Upper lobe of left lung (tissue), 6 donors: ENCODE results near the gene ATP2B1. TPM values are rescaled to one million over a fixed set of nuclear protein-coding genes. Genes with fewer than 3 reads are reported as not detected.

ENCODE experiments used
- ATAC-seq, 2 donors: fragments of 200-7000 bp; cut with Tn5 transposase; one replicate each; pipeline ENCODE4 v1.9.1; 2022; ENCODE audit warnings: mild to moderate bottlenecking in 2 of 2, moderate library complexity in 2 of 2; ENCODE audit not compliant: low FRiP score in 2 of 2
- DNase-seq, 2 donors: peaks; one replicate each; pipeline ENCODE4 v3.0.0-alpha.2; 2019 to 2020
- H3K27ac ChIP-seq, 4 donors: fragments of 200-600 bp; sonication (generic); one replicate each; pipeline ENCODE4 v1.5.1; 2016 to 2019
- H3K27me3 ChIP-seq, 4 donors: fragments of 200-600 bp; sonication (generic); one replicate each; pipeline ENCODE4 v1.5.1; 2017 to 2019
- H3K36me3 ChIP-seq, 4 donors: fragments of 200-600 bp; sonication (generic); one replicate each; pipeline ENCODE4 v1.5.1; 2016 to 2019
- H3K4me1 ChIP-seq, 4 donors: fragments of 200-600 bp; sonication (generic); one replicate each; pipeline ENCODE4 v1.5.1; 2018 to 2019
- H3K4me3 ChIP-seq, 4 donors: fragments of 200-600 bp; sonication (generic); one replicate each; pipeline ENCODE4 v1.5.1; 2017 to 2019; ENCODE audit warnings: mild to moderate bottlenecking in 2 of 4, moderate library complexity in 1 of 4
- H3K9me3 ChIP-seq, 4 donors: fragments of 200-600 bp; sonication (generic); one replicate each; pipeline ENCODE4 v1.5.1; 2018 to 2019
- CTCF ChIP-seq, 6 experiments: fragments of 450-650 bp in 4 of 6; fragments of 200-600 bp in 2 of 6; sonication (generic) in 2 of 6; IDR thresholded peaks; one replicate each; pipeline ENCODE4 v1.5.1; 2016 to 2019; ENCODE audit warnings: antibody characterized with exemption in 6 of 6
- EP300 ChIP-seq, 4 donors: sonication (generic); formaldehyde crosslinking; IDR thresholded peaks; one replicate each; pipeline ENCODE4 v1.5.1; 2017; ENCODE audit warnings: antibody characterized with exemption in 4 of 4, control low read depth in 2 of 4
- POLR2A ChIP-seq, 4 donors: fragments of 450-650 bp; IDR thresholded peaks; one replicate each; pipeline ENCODE4 v1.5.1; 2016 to 2017; ENCODE audit warnings: antibody characterized with exemption in 4 of 4, mild to moderate bottlenecking in 2 of 4
- POLR2AphosphoS5 ChIP-seq, 2 donors: sonication (generic); formaldehyde crosslinking; IDR thresholded peaks; one replicate each; pipeline ENCODE4 v1.5.1; 2017; ENCODE audit warnings: antibody characterized with exemption in 2 of 2
- WGBS, 2 donors: methylation state at CpG; one replicate each; pipeline ENCODE4 v1.1.5; 2017 to 2018; 5-methylcytosine and 5-hydroxymethylcytosine counted together
- total RNA-seq, 6 donors: library from RNA; depleted of rRNA in 4 of 6; stranded (reverse); fragments of >200 nt in 4 of 6; gene quantifications; one replicate each; pipeline versions ENCODE4 v1.1.0 to v1.2.1, GENCODE V29; 2016 to 2021
- donor health status: DM: no; HTN: no; CAD: no; lungs with moderate emphysema.
- donor health status: DM: no; HTN: yes; CAD: no; lungs with severe emphysema.

The ATP2B1 gene
- total RNA-seq, 6 donors from 2014 or later: 15.2 to 50.0 (median 36.3) TPM

- H3K27ac ChIP-seq: peak overlapping the region; percentile 95 to 100 (median 98)
- 1% methylated on average over 17 to 44 of the region's 103 CpGs for WGBS, 2 donors
- peaks cover 3 to 30% (median 10%) of the 10 kb centered on the region in 4 donors for H3K4me1 ChIP-seq
- TF ChIP-seq POLR2A (IDR thresholded peaks at IDR 0.05): peak; percentile 43 to 99 (median 94)
- peak in 2 of 4 donors; percentile 74 to 93 for TF ChIP-seq EP300 (IDR thresholded peaks at IDR 0.05)
- peak; percentile 97 to 98 for TF ChIP-seq POLR2AphosphoS5 (IDR thresholded peaks at IDR 0.05)
- TF ChIP-seq CTCF (IDR thresholded peaks at IDR 0.05): peak in 2 of 6 experiments; percentile 3 to 5
- peak overlapping the region; percentile 72 to 93 (median 90) for H3K4me3 ChIP-seq
- H3K27me3 ChIP-seq: no peaks in the 10 kb centered on the region
- no peaks in the 10 kb centered on the region for H3K9me3 ChIP-seq
- no peaks in the 10 kb centered on the region for H3K36me3 ChIP-seq
- DNase-seq (peak; percentile 98 to 100), ATAC-seq (peak; percentile 95 to 99)
These were observed 738 bp upstream of the ATP2B1 start for GRCh38 chr12:89709157-89709994.

- Histone ChIP-seq H3K36me3 (no peaks in the 10 kb centered on the region), H3K9me3 (no peaks in the 10 kb centered on the region), H3K4me1 (peaks cover 3 to 37% (median 10%) of the 10 kb centered on the region in 4 donors), H3K4me3 (peak overlapping the region; percentile 64 to 93 (median 90)), H3K27ac (peak overlapping the region; percentile 95 to 100 (median 98)), H3K27me3 (no peaks in the 10 kb centered on the region)
- ATAC-seq (no peak), DNase-seq (peak; percentile 43 to 92)
- TF ChIP-seq CTCF (IDR thresholded peaks at IDR 0.05) (peak in 2 of 6 experiments; percentile 8 to 44), POLR2AphosphoS5 (IDR thresholded peaks at IDR 0.05) (no peak), EP300 (IDR thresholded peaks at IDR 0.05) (no peak), POLR2A (IDR thresholded peaks at IDR 0.05) (no peak)
- WGBS, 2 donors: 0% methylated on average over 14 to 38 of the region's 73 CpGs
These were observed 704 bp downstream of the ATP2B1 start for GRCh38 chr12:89707703-89708564.

GRCh38 chr12:89706986-89707702, 1.5 kb downstream of the ATP2B1 start:
- peak overlapping the region; percentile 64 to 93 (median 90) for H3K4me3 ChIP-seq
- no peaks in the 10 kb centered on the region for H3K27me3 ChIP-seq
- 23 to 31% methylated on average over 16 to 17 of the region's 17 CpGs for WGBS, 2 donors
- H3K9me3 ChIP-seq: no peaks in the 10 kb centered on the region
- H3K36me3 ChIP-seq: no peaks in the 10 kb centered on the region
- DNase-seq (peak in 1 of 2 donors; percentile 47), ATAC-seq (no peak)
- no peak for TF ChIP-seq POLR2A (IDR thresholded peaks at IDR 0.05)
- H3K27ac ChIP-seq: peak overlapping the region in 2 of 4 donors; percentile 99 to 100
- H3K4me1 ChIP-seq: peaks cover 3 to 37% (median 10%) of the 10 kb centered on the region in 4 donors

DNA sequence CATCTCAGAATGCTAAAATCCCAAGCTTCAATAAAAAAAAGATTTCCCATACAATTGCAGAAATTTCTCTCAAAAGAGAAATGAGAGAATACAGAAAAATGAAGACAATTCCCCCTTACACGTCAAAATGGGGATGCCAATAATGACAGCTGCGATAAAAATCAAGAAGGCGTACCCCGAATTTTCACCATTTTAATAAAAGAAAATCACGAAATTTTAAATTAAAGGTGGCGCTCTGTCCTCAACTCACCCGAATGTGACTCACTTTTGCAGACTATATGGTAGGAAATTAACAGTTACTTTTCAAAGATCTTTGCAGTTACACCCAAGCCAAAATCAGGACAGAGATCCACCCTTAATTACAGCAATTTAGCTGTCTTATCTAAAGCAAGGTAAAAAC, 2.1 kb downstream of the ATP2B1 start:
- DNase-seq (no peak), ATAC-seq (no peak)
- Histone ChIP-seq H3K9me3 (no peaks in the 10 kb centered on the region), H3K27me3 (no peaks in the 10 kb centered on the region), H3K4me1 (peaks cover 3 to 37% (median 10%) of the 10 kb centered on the region in 4 donors), H3K36me3 (no peaks in the 10 kb centered on the region), H3K4me3 (peak overlapping the region in 2 of 4 donors; percentile 90 to 91), H3K27ac (no peak overlapping the region)
- 92% methylated on average over 7 of the region's 7 CpGs for WGBS, 2 donors
- no peak for TF ChIP-seq POLR2AphosphoS5 (IDR thresholded peaks at IDR 0.05)
- TF ChIP-seq CTCF (IDR thresholded peaks at IDR 0.05): no peak
- TF ChIP-seq POLR2A (IDR thresholded peaks at IDR 0.05): no peak
- TF ChIP-seq EP300 (IDR thresholded peaks at IDR 0.05): no peak
